ENCODE measurements around the gene ADAMTSL2.

Gene ADAMTSL2

DNA sequence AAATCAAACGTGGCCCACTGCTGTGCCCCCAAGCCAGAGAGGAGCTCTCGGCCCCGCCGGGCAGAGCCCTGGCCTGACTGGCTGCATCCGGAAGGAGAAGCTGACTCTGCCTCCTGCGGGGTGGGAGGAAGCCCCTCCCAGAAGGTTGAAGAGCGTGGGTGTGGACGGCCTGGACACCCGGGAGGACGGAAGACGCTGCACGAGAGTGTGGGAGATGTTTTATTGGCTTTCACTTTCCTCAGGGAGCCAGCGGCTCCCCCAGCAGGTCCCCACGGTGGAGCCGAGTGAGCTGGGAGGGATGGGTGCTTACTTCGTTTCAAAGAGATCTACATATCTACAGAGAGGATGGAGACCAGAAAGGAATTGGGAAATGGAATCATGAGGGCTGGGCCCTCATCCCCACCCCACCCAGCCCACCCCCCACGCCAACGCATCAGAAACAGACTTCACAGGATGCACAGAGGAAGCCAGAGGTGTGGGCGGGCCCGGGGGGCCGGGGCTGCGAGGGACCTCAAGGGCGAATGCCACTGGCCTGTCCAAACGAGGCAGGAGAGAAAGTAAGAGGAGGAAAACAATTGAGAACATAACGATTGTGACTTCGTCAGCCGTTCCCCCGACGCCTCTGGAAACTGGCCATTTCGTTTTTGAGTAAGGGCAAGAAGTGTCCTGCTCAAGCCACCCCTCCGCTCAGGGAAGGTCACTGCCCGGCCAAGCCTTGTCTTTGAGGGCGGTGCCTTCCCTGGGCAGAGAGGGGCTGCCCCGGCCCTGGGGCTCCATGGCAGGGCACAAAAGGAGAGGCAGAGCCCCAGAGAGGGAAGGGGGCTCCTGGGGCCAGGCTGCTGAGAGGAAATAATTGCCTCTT lies 42.6 kb downstream of the ADAMTSL2 start:
- DNase-seq = peak; percentile 56 to 72 (median 57)

DNA sequence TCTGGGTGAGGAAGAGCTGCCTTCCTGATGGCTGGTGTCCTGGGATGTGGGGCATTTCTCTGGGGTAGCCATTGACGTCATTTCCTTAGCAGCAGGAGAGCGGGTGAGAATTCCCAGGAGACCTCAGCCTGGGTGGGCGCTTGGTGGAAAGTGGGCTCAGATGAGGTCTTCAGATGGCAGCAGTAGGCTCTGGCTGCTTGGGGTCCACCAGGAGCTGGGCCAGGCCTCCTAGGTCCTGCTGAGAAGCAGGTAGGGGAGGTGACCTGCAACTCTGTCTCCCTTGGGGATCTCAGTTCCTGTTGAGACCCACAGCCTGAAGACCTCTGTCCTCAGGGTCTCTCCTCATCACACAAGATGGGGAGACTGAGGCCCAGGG lies 43.2 kb downstream of the ADAMTSL2 start:
- DNase-seq = no peak

DNA sequence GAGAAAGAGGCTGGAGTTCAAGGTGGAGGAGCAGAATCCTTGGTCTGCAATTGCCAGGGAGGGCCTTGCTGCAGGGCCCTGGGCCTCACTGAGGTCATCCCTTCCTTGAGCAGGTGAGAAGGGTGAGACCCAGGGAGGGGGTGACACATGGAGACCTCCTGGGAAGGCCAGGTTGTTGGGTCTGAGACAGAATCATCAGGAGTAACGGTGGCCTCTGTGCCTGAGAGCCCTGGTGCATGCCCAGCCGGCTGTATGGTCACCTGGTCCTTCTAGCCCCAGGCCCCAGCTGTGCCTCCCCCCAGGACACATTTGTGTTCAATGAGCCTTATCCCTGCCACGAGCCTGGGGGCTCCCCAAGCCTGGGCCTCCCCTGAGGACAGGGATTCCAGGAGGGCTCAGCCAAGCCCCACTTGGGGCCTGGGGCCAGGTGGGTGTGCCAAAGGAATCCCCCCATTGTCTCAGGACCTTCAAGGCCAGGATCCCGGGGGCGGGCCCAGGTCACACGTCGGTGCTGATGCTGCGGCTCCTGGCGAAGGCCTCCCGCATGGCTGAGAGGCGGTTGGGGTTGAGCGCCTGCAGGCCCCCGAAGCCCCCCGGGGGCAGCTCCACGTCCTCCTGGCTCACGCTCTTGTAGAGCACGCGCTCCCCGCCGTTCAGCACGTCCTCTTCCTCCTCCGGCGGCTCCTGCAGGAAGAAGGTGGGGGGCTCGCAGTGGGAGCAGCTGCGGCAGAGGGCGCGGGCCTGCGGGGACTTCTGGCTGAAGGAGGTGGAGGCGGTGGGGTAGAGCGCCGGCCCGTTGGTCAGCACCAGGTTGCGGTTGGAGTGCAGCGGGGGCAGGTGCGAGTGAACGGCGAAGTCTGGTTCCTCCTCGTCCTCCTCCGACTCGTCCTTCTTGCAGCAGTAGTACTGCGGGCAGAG lies 44.3 kb downstream of the ADAMTSL2 start:
- DNase-seq = no peak

DNA sequence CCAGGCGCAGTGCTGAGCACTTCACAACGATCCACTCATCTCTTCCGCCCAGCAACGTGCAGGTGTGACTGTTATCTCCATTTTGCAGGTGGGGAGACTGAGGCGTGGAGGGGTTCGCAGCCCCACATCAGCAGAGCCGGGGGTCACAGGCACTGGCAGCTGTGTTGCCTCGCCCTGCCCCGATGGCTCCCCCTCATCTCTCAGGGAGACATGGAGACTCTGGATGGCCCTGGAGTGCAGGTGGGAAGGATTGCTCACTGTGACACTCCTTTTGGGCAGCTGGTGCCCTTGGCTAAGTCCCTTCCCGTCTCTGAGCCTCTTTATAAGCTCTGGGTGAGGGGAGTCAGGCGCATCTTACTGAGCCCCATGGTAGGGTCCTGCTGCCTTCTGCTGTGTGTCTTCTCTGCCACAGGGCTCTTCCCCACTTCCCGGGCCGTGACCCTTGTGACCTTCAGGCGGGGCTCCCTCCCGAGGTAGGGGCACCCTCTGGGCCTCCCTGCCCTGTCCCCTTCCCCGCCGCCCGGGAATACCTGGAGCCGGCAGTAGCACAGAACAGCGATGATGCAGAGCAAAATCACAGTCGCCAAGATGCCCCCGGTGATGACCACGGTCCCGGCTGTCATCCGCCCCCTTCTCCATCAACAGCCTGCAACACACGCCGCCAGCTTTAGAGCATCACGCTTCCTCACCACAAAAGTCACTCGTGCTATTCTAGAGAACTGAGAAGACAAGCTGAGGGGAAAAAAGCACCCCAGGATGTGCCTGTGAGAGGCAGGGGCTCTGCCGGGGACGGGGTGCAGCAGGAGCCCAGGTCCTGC lies 45.3 kb downstream of the ADAMTSL2 start:
- DNase-seq = no peak

DNA sequence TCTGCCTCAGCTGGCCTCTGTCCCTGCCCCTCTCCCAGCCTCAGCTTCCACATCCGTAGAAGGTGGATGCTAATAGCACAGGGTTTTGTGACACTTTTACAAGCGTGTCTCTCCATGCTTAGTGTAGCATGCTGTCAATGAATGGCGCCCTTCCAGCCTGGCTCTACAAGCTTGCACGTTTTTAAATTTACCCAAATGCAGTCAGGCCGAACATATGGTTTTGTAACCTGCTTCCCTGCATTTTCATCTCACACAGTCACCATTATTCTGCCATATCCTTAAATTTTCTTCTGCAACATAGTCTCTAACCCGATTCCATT lies 45.9 kb downstream of the ADAMTSL2 start:
- no peak for DNase-seq

DNA sequence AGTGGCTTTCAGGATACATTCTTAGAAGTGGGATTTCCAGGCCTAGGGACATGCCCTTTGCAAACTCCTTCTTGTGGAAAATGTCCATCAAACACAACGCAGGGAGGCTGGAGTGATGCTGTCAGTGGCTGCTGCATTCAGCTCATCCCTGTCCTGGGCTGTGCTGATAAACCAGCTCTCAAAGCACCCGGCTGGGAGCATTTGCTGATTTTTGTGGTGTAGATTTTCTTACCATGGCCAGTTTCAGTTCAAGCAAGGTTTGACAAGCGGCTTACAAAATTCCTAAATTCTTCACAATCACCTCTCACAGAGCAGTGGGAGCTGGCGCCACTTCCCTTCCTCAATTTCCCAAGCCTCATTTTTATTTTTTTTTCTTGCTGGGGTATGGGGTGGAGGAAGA lies 46.5 kb downstream of the ADAMTSL2 start:
- DNase-seq = no peak

DNA sequence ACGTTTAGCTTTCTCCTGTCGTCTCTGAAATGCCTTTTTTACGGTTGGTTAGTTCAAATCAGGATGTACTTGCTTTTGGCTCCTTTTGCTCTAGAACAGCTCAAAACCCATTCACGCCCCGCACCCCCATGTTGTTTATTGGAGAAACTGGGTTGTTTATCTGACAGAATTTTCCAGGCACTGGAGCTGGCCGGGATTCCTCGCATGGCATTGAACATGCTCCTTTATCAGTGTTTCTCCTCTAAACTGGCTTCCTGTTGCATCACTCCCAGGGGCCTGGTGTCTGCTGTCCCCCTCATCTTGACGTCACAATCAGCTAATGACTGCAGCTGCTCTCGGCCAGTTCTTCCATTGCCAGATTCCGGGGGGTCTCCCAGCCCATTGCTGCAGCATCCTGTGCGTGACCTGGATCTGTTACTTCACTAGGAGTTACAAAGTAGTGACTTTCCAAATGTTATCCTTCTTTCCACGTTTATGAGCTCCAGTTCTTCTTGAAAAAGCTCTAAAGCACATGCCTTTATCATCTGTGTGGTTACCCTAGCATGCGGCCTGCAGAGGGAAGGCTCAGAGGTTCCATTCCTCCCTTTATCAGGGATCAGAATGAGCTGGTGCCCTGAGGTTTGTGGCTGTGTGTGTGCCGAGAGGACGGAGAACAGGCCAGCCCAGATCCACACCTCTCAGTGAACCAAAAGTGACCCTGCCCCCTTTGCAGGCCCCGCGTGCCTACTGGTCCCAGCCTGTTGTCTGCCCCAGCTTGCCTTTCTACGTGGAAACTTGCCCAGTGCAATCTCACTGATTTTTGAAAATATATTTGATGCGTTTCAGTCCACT lies 47.2 kb downstream of the ADAMTSL2 start:
- DNase-seq = no peak

DNA sequence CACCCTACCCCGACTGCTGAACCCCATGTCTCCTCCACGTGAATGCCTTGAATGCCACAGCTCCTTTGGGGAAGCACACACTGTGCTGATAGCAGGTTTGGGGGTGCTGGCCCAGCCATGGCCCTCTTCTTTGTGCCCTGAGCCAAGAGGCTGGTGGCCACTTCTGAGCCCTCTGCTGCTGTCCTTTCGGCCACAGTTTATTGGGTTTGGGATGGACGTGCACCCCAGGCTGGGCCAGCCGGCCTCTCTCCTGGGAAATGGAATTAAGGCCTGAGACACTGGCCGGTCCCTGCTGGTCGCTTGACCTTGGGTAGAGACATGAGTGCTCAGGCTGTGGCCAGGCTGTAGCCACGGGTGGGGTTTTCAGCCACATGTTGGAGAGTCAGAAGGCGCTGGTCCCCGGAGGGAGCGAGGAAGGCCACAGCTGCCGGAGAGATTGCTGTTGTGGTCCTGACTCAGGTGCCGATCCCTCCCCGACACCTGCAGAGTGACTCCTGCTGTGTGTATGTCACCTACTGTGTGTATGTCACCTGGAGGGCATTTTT lies 48.1 kb downstream of the ADAMTSL2 start:
- no peak for DNase-seq

DNA sequence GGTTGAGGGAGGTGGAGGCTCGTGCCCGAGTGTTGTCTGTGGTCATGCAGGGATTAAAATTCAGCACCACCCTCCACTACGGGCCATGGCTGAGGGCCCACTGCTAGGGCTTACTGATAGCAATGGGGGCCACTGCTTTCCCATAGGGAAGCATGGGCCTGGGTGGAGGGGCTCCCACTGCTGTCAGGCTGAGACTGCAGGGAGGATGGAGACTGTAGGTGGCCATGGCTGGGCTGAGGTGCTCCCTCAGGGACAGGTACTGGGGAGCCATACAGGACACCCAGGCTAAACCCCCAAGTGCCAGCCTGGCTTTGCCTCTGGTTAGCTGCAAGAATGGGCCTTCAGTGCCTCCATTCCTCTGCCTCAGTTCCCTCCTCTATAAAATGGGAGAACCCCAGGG lies 48.6 kb downstream of the ADAMTSL2 start:
- no peak for DNase-seq

DNA sequence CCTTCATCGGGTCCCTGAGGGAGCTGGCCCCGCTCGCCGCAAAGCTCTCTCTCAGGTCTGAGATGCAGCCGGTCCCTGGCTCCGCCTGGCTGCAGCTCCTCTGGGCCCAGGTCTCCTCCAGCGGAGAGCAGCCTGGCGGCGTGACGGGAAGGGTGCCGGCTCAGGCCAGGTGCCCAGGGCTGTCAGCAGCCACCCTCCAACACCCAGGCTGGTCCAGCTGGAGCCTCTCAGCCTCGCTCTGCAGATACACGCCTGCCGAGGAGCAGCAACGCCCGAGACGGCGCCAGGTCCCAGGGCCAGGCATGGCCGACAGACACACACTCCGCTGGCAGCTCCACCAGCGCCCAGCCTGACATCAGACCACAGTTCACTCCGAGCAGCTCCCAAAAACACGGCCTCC lies 49.1 kb downstream of the ADAMTSL2 start:
- no peak for DNase-seq

DNA sequence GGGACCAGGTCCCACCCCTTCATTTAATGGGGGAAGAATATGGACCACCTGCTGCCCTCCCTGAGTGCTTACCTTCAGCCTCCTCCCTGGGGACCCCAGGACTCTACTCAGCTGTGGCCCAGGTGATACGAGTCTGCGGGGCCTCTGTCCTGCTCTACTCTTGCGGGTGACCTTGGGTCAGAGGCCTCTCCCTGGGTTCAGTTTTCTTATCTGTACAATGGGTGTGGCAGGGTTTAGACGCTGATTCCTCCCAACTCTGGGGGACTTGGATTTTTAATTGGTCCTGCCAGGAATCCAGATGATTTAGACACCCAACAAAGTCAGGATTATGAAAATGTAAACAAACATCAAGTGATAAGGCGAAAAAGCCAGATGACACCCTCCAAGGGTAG lies 49.7 kb downstream of the ADAMTSL2 start:
- no peak for DNase-seq

DNA sequence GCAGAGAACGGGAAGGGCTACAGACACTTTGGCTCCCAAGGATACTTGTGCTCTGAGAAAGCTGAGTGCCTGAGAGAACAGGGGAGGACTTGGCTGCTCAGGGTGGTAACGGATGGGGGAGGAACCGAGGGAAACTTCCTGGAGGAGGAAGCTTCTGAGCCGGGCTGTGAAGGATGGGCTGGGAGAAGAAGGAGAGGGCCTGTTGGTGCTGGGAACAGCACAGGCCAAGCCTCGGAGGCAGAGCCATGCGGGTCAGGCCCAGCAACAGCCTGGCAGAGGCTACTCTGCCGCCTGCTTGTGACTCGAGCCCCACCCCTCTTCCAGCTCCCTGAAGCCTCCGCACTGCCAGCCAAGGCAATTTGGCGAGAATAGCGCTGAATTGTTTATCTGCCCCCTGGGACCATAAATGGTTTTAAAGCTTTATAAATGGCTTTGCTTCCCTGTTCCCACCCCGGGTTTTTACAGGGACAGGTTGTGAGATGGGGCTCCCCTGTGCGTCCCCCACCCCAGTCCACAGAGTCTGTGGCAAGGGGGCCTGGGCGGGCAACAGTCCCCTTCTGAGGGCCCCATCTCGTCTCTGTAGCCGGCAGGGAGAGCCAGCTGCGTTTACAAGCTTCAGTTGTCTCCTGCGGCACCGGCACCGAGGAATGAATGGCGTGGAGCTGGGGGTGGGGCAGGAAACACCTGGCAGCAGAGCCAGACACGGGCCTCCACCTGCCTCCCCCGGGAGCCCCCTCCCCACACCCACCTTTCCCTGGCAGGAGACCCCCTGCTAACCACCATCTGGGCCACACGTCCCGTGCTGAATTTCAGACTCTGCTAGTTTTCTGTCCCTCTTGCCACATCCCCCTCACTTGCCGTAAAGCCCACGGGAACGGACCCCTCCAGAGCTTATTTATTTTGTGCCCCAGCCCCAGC lies 50.3 kb downstream of the ADAMTSL2 start:
- no peak for DNase-seq

DNA sequence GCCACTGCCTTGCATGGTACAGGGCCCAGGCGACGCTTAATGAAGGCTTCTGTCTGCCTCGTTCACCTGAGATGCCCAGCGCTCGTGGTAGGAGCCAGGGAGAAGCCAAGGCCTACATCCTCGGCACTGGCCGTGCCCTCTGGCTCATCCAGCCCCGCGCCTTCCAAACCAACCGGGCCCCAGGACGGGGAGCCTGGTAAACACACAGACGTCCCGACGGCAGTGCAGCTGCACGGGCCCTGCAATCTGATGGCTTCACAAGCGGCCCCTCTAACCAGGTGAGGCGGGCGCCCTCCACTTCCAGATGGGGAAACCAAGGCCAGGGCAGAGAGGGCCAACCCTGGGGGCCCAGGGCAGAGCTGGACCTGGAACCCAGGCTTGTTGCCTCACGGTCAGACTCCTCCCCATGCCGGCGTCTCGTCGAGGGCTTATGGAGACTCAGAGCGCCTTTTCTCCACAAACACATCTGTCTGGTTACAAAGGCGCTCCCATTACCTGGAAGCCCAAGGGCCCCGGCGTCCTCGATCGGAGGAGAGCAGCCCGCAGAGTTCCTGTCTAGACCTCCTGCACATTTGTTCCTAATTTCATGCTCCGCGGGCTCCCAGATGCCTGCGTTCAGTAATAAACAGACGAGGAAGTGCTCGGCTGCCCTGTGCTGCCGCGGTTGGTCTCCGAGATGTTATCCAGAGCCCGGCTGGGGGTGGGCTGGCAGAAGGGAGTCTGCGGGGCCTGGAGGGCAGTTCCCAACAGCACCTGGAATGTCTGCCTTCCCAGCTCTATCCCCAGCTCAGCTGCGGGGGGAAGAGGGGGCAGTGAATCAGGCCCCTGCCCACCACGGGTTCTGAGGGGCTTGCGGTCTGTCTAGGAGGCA lies 51.2 kb downstream of the ADAMTSL2 start:
- DNase-seq = no peak

DNA sequence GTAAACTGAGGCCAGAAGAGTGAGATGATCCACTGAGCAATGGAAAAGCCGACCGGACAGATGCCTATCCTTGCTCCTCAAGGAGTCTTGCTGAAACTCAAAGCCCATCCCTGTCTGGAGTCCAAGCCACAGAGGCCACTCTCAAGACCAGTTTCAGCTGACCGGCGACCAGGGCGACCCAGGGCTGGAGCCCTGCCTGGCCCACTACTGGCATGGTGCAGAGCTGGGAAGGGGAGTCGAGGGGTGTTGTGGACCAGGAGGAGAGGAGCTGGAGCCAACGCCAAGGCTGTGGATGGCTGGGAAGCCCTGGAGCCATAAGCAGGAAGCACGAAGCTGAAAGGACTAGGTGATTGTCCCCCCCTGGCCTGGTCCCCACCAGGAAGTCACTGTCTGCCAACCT lies 52.5 kb downstream of the ADAMTSL2 start:
- DNase-seq = no peak

DNA sequence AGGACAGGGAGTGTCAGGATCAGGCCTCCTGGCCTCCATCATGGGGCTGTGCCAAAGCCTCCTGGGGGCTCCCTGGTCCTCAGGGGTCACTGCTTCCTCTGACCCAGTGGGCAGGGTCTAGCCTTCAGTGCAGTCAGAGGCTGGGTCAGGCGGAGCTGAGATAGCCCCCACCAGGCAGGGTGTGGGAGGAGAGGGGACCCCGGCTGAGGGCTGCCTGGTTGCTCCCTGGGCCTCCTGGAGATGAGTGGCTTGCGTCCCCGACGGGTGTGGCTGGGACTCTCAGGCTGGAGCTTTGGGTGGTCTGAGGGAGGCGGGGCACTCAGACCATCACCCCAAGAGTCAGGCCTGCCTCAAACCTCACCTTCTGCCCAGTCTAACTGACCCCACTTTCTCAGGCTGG lies 53.0 kb downstream of the ADAMTSL2 start:
- DNase-seq = no peak

DNA sequence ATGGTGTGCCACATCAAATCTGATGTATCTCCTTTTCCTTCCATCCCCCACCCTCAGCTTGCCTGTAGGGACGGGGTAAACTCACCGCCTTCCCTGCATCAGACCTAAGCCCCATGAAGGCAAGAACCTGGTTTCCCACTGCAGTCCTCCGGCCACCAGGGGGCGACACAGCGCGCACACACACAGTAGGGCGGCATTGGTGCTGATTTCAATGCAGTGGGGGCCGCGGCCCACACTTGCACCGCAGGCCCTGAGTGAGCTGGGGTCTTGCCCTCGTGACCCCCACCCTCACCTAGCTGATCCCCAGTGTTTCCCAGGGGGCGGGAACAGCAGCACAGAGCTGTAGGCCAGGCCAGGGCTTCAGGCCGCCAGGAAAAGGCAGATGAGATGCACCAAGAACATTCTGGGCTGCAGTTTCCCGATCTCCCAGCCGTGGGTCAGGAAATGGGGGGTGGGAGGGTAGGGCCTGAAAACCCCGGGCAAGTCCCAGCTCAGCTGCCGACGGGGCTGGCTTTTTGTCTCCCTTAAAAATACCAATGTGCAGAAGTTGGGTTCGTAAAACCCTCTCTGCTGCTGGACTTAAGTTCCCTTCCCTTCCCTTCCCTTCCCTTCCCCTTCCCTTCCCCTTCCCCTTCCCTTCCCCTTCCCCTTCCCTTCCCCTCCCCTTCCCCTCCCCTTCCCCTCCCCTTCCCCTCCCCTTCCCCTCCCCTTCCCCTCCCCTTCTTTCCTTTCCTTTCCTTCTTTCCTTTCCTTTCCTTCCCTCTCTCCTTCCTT lies 55.1 kb downstream of the ADAMTSL2 start:
- peak in 2 of 3 donors; percentile 19 to 22 for DNase-seq

DNA sequence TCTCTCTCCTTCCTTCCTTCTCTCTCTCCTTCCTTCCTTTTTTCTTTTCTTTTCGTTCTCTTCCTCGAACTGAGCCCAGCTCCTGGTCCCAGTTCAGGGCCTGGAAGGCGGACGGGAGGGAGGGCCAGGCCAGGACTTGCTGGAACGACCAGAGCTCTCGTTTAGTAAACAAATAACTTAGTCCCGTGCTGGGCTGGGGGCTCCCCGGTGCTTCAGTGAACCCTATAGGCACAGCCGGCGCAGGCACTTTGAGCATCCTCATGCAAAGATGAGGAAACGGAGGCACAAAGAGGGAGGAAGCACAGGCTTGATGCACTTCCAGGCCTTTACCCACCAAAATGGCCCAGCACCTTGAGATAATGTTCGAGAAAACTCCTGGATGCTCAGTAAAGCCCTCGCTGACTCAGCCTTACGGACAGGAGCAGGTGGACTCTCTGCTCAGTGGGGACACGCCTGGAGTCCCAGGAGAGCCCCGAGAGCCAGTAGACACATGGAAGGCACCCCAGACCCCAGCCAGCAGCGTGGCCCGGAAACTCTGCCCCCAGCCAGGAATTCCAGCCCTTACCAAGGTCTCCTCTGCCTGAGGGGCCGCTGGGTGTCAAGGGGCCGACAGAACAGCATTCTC lies 55.8 kb downstream of the ADAMTSL2 start:
- DNase-seq = no peak

DNA sequence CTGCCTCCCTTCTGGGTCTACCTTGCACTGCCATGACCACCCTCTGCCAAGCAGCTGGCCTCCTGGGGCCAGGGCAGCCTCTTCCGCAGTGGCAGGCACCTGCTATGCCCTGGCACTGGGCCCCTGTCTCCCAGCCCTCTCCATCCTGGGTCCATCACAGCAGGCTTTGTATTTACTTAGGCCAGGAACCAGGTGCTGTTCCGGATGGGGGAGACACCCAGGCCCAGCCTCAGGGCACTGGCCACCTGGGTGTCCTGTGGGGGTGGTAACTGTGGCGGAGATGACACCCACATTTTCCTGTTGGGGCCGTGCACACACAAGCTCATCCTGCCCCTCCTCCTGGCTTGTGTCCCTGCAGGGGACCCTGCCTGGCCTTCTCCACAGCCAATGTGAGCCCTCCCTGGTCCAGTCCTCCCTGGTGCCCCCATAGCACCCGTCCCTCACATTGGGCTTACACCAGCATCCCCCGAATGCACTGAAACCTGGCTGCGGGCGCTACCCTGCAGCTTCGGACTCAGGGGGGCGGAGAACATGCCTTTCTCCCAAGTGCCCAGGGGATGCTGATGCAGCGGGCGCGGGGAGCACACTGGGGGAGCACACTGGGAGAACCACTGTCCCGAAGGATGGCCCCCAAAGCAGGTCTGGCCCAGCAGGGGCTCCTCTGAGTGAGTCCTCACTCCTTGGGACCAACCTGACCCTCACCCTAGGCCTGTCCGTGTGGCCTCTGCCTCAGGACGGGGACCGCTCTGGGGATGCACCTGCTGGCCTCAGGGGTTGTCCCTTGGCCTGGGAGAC lies 56.8 kb downstream of the ADAMTSL2 start:
- DNase-seq = no peak

All from suppressor macrophage treated with lipopolysaccharide for 1 hour (primary cell).